Aorta (tissue), 5 donors: Measurements from ENCODE around the gene SMPD3. TPM values are rescaled to one million over a fixed set of nuclear protein-coding genes. Genes with fewer than 3 reads are reported as not detected.

Experiments used
- ATAC-seq: fragments of 200-7000 bp; cut with Tn5 transposase; one replicate; pipeline ENCODE4 v1.9.1; 2022; ENCODE audit warnings: moderate library complexity; ENCODE audit not compliant: low FRiP score
- DNase-seq, 2 donors: peaks; one replicate each; pipeline ENCODE4 v3.0.0-alpha.2; 2020
- H3K27ac ChIP-seq, 2 donors: one replicate each; pipeline ENCODE4 v1.5.1; 2013; ENCODE audit warnings: low read length in 2 of 2, mild to moderate bottlenecking in 2 of 2, moderate library complexity in 2 of 2, control low read depth in 1 of 2, inconsistent platforms in 1 of 2, low read depth in 1 of 2
- H3K27me3 ChIP-seq, 2 donors: one replicate each; pipeline ENCODE4 v1.6.1; 2013; ENCODE audit warnings: control low read depth in 1 of 2, low read length in 1 of 2, mild to moderate bottlenecking in 1 of 2, moderate library complexity in 1 of 2; ENCODE audit not compliant: insufficient read depth in 2 of 2, control insufficient read depth in 1 of 2
- H3K36me3 ChIP-seq, 2 donors: one replicate each; pipeline ENCODE4 v1.6.1; 2013; ENCODE audit warnings: control low read depth in 1 of 2, low read length in 1 of 2, mild to moderate bottlenecking in 1 of 2; ENCODE audit not compliant: insufficient read depth in 2 of 2, control insufficient read depth in 1 of 2
- H3K4me1 ChIP-seq, 2 donors: one replicate each; pipeline ENCODE4 v1.6.1; 2013; ENCODE audit warnings: low read length in 2 of 2, control low read depth in 1 of 2, mild to moderate bottlenecking in 1 of 2, moderate library complexity in 1 of 2; ENCODE audit not compliant: insufficient read depth in 2 of 2, control insufficient read depth in 1 of 2
- H3K4me3 ChIP-seq, 2 donors: one replicate each; pipeline ENCODE4 v1.5.1; 2013; ENCODE audit warnings: low read length in 2 of 2, control low read depth in 1 of 2, mild to moderate bottlenecking in 1 of 2
- H3K9me3 ChIP-seq: one replicate; pipeline ENCODE4 v1.6.1; 2013; ENCODE audit warnings: mild to moderate bottlenecking, low read length; ENCODE audit not compliant: control insufficient read depth
- WGBS, 2 donors: extraction: QIAGEN DNeasy Blood & Tissue Kit; methylation state at CpG; one replicate each; pipeline ENCODE4 v1.1.7; 2013; 5-methylcytosine and 5-hydroxymethylcytosine counted together
- intact Hi-C, 2 donors: fragments of 100-400 bp; cut with DNase I; formaldehyde crosslinking; loops; one replicate each; pipeline versions ENCODE4 v1.14.2 to v1.15.0; 2022
- polyA plus RNA-seq, 2 donors: library from polyadenylated mRNA; stranded (reverse); fragments of 200-250 nt; gene quantifications; one replicate each; pipeline ENCODE4 v1.2.3, GENCODE V29; 2013
- total RNA-seq, 2 donors: library from RNA; stranded (reverse); fragmentation: NEBNext Ultra II Directional; extraction: Animal tissue kit (Norgen Biotek cat#: 25700); gene quantifications; one replicate each; pipeline ENCODE4 v1.2.1, GENCODE V29; 2021
- donor health status: healthy with polysubstance abuse.
- donor health status: Bipolar disorder and iron deficiency.
- donor health status: DM: no; HTN: no; CAD: no.
- donor health status: DM: no; HTN: no; CAD: no.
- donor health status: DM: yes; HTN: yes; CAD: no.

The SMPD3 gene
- total and polyA plus RNA-seq, 4 donors: 0.29 to 7.5 (median 1.1) TPM; not detected in 1

DNA sequence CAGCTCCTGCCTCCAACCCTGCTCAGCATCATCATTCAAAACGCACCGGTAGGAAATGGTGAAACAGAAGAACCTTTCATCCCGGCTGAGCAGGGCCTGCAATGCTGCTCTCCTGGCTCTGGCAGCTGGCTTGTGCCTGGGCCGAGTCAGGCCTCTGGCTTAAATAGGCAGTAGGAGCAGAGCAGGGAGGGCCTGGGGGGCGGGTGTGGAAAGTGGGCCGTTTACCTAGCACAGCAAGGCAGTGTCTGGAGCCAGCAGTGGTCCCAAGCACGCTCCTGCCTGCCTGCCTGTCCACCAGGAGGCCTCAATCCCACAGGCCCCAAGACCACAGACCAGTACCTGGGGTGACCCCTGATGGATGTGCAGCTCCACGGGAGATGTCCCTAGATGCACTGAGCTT, 59.3 kb downstream of the SMPD3 start:
- no peaks in the 10 kb centered on the region for H3K4me1 ChIP-seq
- intact Hi-C loops: no loop called here
- DNase-seq (peak in 1 of 2 donors; percentile 47), ATAC-seq (no peak)
- no peak overlapping the region for H3K27ac ChIP-seq
- no peaks in the 10 kb centered on the region for H3K36me3 ChIP-seq
- no peak overlapping the region for H3K4me3 ChIP-seq
- no peaks in the 10 kb centered on the region for H3K27me3 ChIP-seq
- WGBS, 2 donors: 63 to 64% methylated on average over 8 of the region's 8 CpGs
- H3K9me3 ChIP-seq: no peaks in the 10 kb centered on the region

DNA sequence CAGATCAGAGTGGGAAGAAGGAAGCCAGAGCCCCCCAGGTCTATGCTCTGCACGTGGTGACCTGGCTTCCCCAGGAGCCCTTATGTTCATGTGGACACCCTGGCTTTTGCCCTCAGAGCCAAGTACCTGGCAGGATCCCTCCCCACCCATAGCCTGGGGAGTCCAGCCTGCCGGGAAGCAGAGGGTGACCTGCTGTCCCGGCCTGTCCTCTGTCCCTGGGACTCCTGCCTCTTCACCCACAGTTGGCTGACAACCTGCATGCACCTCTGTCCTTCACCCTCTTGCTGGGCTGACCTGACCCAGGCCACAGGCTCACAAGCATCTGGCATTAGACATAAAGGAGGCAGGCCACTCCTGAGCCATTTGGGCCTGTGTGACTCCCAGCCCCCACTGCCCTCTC, 60.2 kb downstream of the SMPD3 start:
- no peaks in the 10 kb centered on the region for H3K27me3 ChIP-seq
- 73 to 77% methylated on average over 3 of the region's 3 CpGs for WGBS, 2 donors
- H3K4me1 ChIP-seq: no peaks in the 10 kb centered on the region
- no peaks in the 10 kb centered on the region for H3K36me3 ChIP-seq
- DNase-seq (peak in 1 of 2 donors; percentile 65), ATAC-seq (no peak)
- no peak overlapping the region for H3K4me3 ChIP-seq
- H3K9me3 ChIP-seq: no peaks in the 10 kb centered on the region
- no peak overlapping the region for H3K27ac ChIP-seq
- intact Hi-C loops: no loop called here

DNA sequence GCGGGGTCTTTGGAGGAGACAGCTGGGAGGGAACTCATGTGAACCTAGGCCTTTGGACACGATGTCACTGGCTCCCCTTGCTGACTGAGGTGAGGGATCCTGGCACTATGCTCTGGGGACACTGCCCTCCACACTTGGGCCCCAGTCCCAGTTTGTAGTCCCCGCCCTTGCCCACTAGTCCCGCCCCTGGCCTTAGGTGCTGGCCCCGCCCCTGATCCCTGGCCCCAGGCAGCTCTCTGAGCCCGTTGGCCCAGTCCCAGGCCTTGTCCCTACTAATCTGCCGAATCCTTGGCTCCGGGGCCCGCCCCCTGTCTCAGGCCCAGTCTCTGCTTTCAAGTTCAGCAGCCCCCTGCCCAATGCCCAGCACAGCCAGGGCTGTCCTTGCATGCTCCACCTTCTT, 61.0 kb downstream of the SMPD3 start:
- ATAC-seq: no peak
- H3K4me3 ChIP-seq: no peak overlapping the region
- 78% methylated on average over 8 to 9 of the region's 9 CpGs for WGBS, 2 donors
- H3K27ac ChIP-seq: no peak overlapping the region
- intact Hi-C loops: no loop called here
- no peaks in the 10 kb centered on the region for H3K9me3 ChIP-seq
- no peaks in the 10 kb centered on the region for H3K36me3 ChIP-seq
- no peaks in the 10 kb centered on the region for H3K4me1 ChIP-seq
- H3K27me3 ChIP-seq: no peaks in the 10 kb centered on the region
- DNase-seq: peak in 1 of 2 donors; percentile 63

DNA sequence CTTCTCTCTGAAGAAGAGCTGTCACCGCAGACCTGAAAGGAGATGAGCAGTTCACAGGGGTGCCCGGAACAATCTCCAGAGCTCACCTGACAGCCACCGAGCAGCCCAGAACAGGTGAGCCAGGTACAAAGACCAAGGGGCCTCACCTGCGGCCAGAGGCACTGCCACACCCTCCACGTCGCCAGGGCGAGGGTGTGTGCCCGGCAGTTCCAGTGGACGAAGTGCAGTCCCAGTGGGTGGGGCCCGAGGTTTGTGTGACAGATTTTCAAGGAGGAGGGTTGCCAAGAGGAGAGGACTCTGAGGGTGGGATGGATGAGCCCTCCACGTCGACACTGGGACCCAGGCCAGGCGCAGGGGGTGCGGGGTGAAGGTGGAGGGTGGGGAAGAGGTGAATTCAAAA, 61.7 kb downstream of the SMPD3 start:
- intact Hi-C loops: no loop called here
- no peak for ATAC-seq

DNA sequence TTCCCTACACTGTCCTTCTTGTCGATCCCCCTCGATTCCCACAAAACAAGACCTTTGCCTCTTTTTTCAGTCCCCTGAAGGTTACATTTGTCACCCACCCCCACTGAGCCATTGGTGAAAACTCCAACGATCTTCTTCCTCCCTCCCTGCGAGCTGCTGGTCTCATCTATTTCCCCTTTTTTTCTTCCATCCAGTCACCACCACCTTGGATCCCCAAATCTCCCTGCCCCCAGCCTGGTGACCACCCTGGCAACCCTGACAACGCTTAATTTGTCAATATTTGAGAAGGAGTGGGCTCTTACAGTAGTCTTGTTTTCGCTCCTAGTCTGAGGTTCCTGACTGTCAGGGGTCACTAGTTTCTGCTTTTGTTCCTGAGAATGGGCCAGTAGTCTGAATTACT, 62.9 kb downstream of the SMPD3 start:
- intact Hi-C loops: no loop called here
- DNase-seq (peak in 1 of 2 donors; percentile 14), ATAC-seq (no peak)
- 67 to 72% methylated on average over 6 of the region's 6 CpGs for WGBS, 2 donors
- H3K36me3 ChIP-seq: no peaks in the 10 kb centered on the region
- H3K27ac ChIP-seq: no peak overlapping the region
- no peaks in the 10 kb centered on the region for H3K4me1 ChIP-seq
- H3K4me3 ChIP-seq: no peak overlapping the region
- H3K9me3 ChIP-seq: no peaks in the 10 kb centered on the region
- H3K27me3 ChIP-seq: no peaks in the 10 kb centered on the region

More for the DNA sequence above, 61.7 kb downstream of the SMPD3 start:
- Histone ChIP-seq H3K36me3 (no peaks in the 10 kb centered on the region), H3K27me3 (no peaks in the 10 kb centered on the region), H3K27ac (no peak overlapping the region), H3K9me3 (no peaks in the 10 kb centered on the region), H3K4me1 (no peaks in the 10 kb centered on the region), H3K4me3 (no peak overlapping the region)
- DNase-seq: peak in 1 of 2 donors; percentile 59
- 76 to 80% methylated on average over 14 of the region's 14 CpGs for WGBS, 2 donors

DNA sequence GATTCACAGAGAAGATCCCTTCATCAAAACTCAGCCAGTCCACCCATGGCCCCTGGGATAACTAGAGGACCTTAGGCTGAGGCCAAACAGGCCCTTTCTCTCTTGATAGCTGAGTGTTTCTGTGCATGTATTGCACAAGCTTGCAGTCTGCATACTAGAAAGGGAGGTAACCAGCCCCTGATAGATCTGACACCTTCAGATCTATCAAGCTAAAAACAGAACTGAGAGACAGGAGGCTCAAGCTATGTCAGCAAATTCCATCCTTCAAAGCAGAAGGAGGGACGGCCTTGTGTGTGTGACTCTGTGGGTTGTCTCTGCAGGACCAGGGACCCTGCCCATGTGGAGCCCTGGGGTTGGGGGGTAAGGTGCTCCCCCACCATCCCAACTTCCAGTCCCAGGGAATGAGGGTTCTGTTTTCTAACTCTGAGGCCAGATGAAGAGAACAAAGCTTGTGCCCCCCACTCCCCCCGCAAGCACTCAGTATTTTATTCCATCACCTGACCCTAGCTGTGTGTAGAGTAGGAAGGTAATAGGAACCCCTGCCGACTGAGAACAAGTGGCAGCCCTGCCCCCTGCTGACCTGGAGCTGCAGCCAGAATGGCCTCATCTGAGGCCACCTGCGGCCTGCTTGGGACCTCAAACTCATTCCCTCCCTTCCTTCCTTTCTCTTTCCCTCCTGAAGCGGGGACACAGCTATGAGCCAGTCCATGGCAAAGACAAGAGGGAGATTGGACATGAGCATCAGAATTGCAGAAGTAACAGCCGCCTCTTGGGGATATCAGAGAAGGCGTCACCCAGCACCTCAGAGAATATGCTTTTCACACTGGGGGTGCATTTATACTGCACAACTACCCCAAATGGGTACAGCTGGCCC, 63.8 kb downstream of the SMPD3 start:
- intact Hi-C loops: no loop called here
- H3K36me3 ChIP-seq: no peaks in the 10 kb centered on the region
- ATAC-seq (no peak), DNase-seq (peak in 1 of 2 donors; percentile 22)
- H3K9me3 ChIP-seq: no peaks in the 10 kb centered on the region
- WGBS, 2 donors: 68 to 75% methylated on average over 7 of the region's 7 CpGs
- no peak overlapping the region for H3K4me3 ChIP-seq
- H3K4me1 ChIP-seq: no peaks in the 10 kb centered on the region
- no peaks in the 10 kb centered on the region for H3K27me3 ChIP-seq
- H3K27ac ChIP-seq: no peak overlapping the region

DNA sequence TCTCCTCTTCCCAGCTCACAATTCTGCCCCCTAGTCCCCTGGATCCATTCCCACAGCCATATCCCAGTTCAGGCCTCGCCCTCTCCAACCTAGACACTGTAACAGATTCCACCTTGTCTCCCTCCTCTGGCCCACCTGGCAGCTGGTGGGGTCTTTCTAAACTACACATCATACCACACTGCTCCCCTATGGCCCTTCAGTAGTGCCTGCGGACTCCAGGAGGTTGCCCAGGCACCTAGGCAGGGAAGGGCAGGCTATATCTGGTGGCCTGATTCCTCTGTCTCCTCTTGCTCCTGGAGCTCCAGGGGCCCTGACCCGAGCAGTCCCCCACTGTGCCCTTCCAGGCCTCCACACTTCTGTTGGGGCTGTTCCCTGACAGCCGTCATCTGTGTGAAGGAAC, 64.5 kb downstream of the SMPD3 start:
- Histone ChIP-seq H3K27ac (no peak overlapping the region), H3K27me3 (no peaks in the 10 kb centered on the region), H3K4me1 (no peaks in the 10 kb centered on the region), H3K9me3 (no peaks in the 10 kb centered on the region), H3K4me3 (no peak overlapping the region), H3K36me3 (no peaks in the 10 kb centered on the region)
- ATAC-seq: no peak
- 93 to 97% methylated on average over 4 of the region's 4 CpGs for WGBS, 2 donors
- intact Hi-C loops: no loop called here
- peak in 1 of 2 donors; percentile 24 for DNase-seq

DNA sequence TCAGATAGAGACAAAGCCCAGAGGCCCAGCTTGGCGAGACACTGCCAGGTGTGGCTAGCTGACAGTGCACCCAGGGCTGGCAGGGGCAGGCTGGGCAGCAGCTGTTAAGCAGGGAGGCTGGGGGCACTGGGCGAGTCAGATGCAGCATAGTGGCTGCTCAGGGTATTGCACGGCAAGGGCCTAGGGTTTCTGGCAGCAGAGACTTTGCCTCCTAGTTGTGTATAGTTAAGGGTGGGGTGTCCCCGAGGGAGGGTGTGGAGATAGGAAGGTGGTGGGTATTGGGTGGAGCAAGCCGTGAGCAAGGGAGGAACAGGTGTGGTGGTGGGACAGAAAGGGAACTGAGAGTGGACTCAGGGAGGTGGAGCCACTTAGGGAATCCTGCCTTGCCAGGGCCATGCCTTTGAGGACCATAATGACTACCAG, 66.0 kb downstream of the SMPD3 start:
- H3K27ac ChIP-seq: no peak overlapping the region
- intact Hi-C loops: no loop called here
- no peaks in the 10 kb centered on the region for H3K27me3 ChIP-seq
- whole genome bisulfite sequencing, 2 donors: 84 to 92% methylated on average over 5 of the region's 5 CpGs
- no peaks in the 10 kb centered on the region for H3K36me3 ChIP-seq
- no peaks in the 10 kb centered on the region for H3K9me3 ChIP-seq
- H3K4me1 ChIP-seq: no peaks in the 10 kb centered on the region
- DNase-seq (no peak), ATAC-seq (no peak)
- no peak overlapping the region for H3K4me3 ChIP-seq

DNA sequence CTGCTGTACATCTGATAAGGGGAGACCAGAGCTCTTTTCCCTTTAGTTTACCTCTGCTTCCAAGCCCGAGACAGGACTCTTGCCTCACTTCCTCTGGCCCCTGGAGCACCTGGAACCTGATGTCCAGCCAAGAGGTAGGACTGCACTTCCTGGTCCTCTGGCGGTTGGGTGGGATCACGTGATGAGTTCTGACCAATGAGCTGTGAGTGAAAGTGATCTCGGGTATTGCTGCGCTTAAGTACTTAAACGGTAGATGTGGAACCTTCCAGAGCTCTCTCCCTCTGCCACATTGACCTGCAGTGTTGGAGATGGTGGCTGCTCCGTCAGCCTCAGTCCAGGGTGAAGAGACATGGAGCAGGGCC, 67.0 kb downstream of the SMPD3 start:
- DNase-seq (peak in 1 of 2 donors; percentile 6), ATAC-seq (no peak)
- Histone ChIP-seq H3K36me3 (no peaks in the 10 kb centered on the region), H3K4me1 (no peaks in the 10 kb centered on the region), H3K27me3 (no peaks in the 10 kb centered on the region), H3K9me3 (no peaks in the 10 kb centered on the region), H3K27ac (no peak overlapping the region), H3K4me3 (no peak overlapping the region)
- WGBS, 2 donors: 86% methylated on average over 7 of the region's 7 CpGs
- intact Hi-C loops: no loop called here
